GM21526 (cell line): ENCODE results near the gene NMB.
"Not testable (repeated sequence)": the region's sequence is repeated elsewhere in the genome, so short reads cannot be mapped to it uniquely, and the experiment has no call there.

Source experiments
- ATAC-seq: cut with Tn5 transposase; IDR thresholded peaks from one replicate; pipeline ENCODE4 v1.9.1; 2021; ENCODE audit warnings: moderate library complexity; ENCODE audit not compliant: unreplicated experiment, low FRiP score

Gene NMB

GRCh38 chr15:84658080-84658787, at the start of gene NMB:
TSS of gene NMB (minus strand) at chr15:84658199. CDS start at chr15:84658152, 47 bp downstream.
- ATAC-seq = peak; percentile 50

GRCh38 chr15:84703808-84704207, 45.8 kb upstream of the NMB start:
- ATAC-seq = no peak

GRCh38 chr15:84702961-84703482, 45.0 kb upstream of the NMB start:
- no peak for ATAC-seq

- ATAC-seq = no peak
Observed at GRCh38 chr15:84699538-84700191, 41.7 kb upstream of the NMB start.

GRCh38 chr15:84697236-84697990, 39.4 kb upstream of the NMB start:
- no peak for ATAC-seq

- no peak for ATAC-seq
Observed at GRCh38 chr15:84696757-84697156, 38.8 kb upstream of the NMB start.

GRCh38 chr15:84690342-84690741, 32.3 kb upstream of the NMB start:
- ATAC-seq = no peak

- ATAC-seq = no peak
Observed at GRCh38 chr15:84689858-84690257, 31.9 kb upstream of the NMB start.

GRCh38 chr15:84686446-84686845, 28.4 kb upstream of the NMB start:
- ATAC-seq = not testable (repeated sequence)

GRCh38 chr15:84685304-84685703, 27.3 kb upstream of the NMB start:
- ATAC-seq = no peak

GRCh38 chr15:84684092-84684491, 26.1 kb upstream of the NMB start:
- no peak for ATAC-seq

- ATAC-seq = no peak
Observed at GRCh38 chr15:84681831-84682230, 23.8 kb upstream of the NMB start.

- ATAC-seq = no peak
Observed at GRCh38 chr15:84671211-84671610, 13.2 kb upstream of the NMB start.

- ATAC-seq = no peak
Observed at GRCh38 chr15:84669726-84670125, 11.7 kb upstream of the NMB start.

- no peak for ATAC-seq
Observed at GRCh38 chr15:84668221-84668982, 10.4 kb upstream of the NMB start.

- ATAC-seq = no peak
Observed at GRCh38 chr15:84666373-84666772, 8.4 kb upstream of the NMB start.

GRCh38 chr15:84661001-84661400, 3.0 kb upstream of the NMB start:
- no peak for ATAC-seq

GRCh38 chr15:84659904-84660781, 2.1 kb upstream of the NMB start:
- no peak for ATAC-seq

GRCh38 chr15:84658788-84659411, 901 bp upstream of the NMB start:
- no peak for ATAC-seq
